HCT116 (cell line): Measurements from ENCODE around the gene NCBP3. TPM values are rescaled to one million over a fixed set of nuclear protein-coding genes. Genes with fewer than 3 reads are reported as not detected.
A peak's percentile ranks its signal among the peaks of the same experiment; 100 is the strongest.

ENCODE experiments used
- ATAC-seq: fragments of 200-7000 bp; cut with Tn5 transposase; 2 replicates; pipeline ENCODE4 v1.9.1; 2020; ENCODE audit warnings: mild to moderate bottlenecking, moderate library complexity
- BruUV-seq: library from RNA; stranded (reverse); fragments of 400-500 nt; replicated peaks from 2 replicates; lab custom pipeline; 2021; lab: Mats Ljungman, UMichigan
- CTCF ChIA-PET: fragments of 300-600 bp; sonication (Branson Sonifier 250); formaldehyde crosslinking; loops from one replicate; lab custom pipeline; 2021; ENCODE audit warnings: antibody characterized with exemption; lab: Charles Lee
- POLR2A ChIA-PET: fragments of 300-600, 350-600 bp; sonication (Branson Sonifier 250); formaldehyde crosslinking; loops from one replicate; lab custom pipeline; 2021; ENCODE audit warnings: antibody characterized with exemption; lab: Charles Lee
- RAD21 ChIA-PET, 2 experiments: fragments of 300-600 bp; sonication (Branson Sonifier 250); formaldehyde crosslinking; loops; one replicate each; lab custom pipeline; 2023; ENCODE audit warnings: low total read pairs in 2 of 2; ENCODE audit not compliant: uncharacterized antibody in 2 of 2, unreplicated experiment in 2 of 2, low non-redundant PET in 1 of 2; lab: Charles Lee
- DNase-seq: peaks from one replicate; pipeline ENCODE4 v3.0.0-alpha.2; 2010; ENCODE audit warnings: low read depth, low spot score
- H2AFZ ChIP-seq: fragments of 200-600 bp; shearing (Covaris generic), sonication (generic); 2 replicates; pipeline ENCODE4 v1.6.1; 2017; ENCODE audit warnings: low read depth, mixed run types, mixed read lengths, antibody characterized with exemption, low read length; ENCODE audit not compliant: poor library complexity, severe bottlenecking
- H3K27ac ChIP-seq: 2 replicates; pipeline ENCODE4 v1.5.1; 2012; ENCODE audit warnings: low read depth, low read length
- H3K27me3 ChIP-seq: fragments of 200-600 bp; sonication (generic); 2 replicates; pipeline ENCODE4 v1.6.1; 2016; ENCODE audit warnings: mixed run types, low read length, mixed read lengths; ENCODE audit not compliant: insufficient read depth
- H3K36me3 ChIP-seq, 2 experiments: fragments of 200-500 bp in 1 of 2; fragments of 200-600 bp in 1 of 2; sonication (Bioruptor generic) in 1 of 2; sonication (generic) in 1 of 2; 2 replicates each; pipeline versions ENCODE4 v1.5.1 to v1.6.1; 2014 to 2016; ENCODE audit warnings: low read length in 2 of 2, inconsistent platforms in 1 of 2, mixed read lengths in 1 of 2, mixed run types in 1 of 2; ENCODE audit not compliant: insufficient read depth in 2 of 2, control insufficient read depth in 1 of 2
- H3K4me1 ChIP-seq, 2 experiments: fragments of 200-600 bp in 1 of 2; sonication (generic) in 1 of 2; 2 replicates each; pipeline versions ENCODE4 v1.5.1 to v1.6.1; 2012 to 2017; ENCODE audit warnings: low read length in 2 of 2, inconsistent platforms in 1 of 2, mild to moderate bottlenecking in 1 of 2, mixed read lengths in 1 of 2, mixed run types in 1 of 2, moderate library complexity in 1 of 2; ENCODE audit not compliant: insufficient read depth in 2 of 2, control insufficient read depth in 1 of 2
- H3K4me2 ChIP-seq: fragments of 200-600 bp; sonication (generic); 2 replicates; pipeline ENCODE4 v1.6.1; 2017; ENCODE audit warnings: mixed run types, low read length, mixed read lengths
- H3K4me3 ChIP-seq, 2 experiments: fragments of 200-600 bp in 1 of 2; sonication (generic) in 1 of 2; replicated peaks in 1 of 2; 2 replicates each; pipeline ENCODE4 v1.5.1; 2011 to 2016; ENCODE audit warnings: low read length in 2 of 2, control low read depth in 1 of 2, low read depth in 1 of 2, mild to moderate bottlenecking in 1 of 2, mixed read lengths in 1 of 2, mixed run types in 1 of 2
- H3K79me2 ChIP-seq: fragments of 200-600 bp; sonication (generic); 2 replicates; pipeline ENCODE4 v1.6.1; 2017; ENCODE audit warnings: mild to moderate bottlenecking, mixed run types, low read length, moderate library complexity, mixed read lengths; ENCODE audit not compliant: insufficient read depth
- H3K9ac ChIP-seq: fragments of 200-600 bp; sonication (generic); 2 replicates; pipeline ENCODE4 v1.6.1; 2016; ENCODE audit warnings: low read length, mixed read lengths
- H3K9me2 ChIP-seq: fragments of 200-600 bp; sonication (generic), shearing (Covaris generic); 2 replicates; pipeline ENCODE4 v1.6.1; 2017; ENCODE audit warnings: mixed run types, mild to moderate bottlenecking, moderate library complexity; ENCODE audit not compliant: insufficient read depth
- H3K9me3 ChIP-seq, 2 experiments: fragments of 200-500 bp in 1 of 2; fragments of 200-600 bp in 1 of 2; sonication (Bioruptor generic) in 1 of 2; sonication (generic) in 1 of 2; 2 replicates each; pipeline ENCODE4 v1.6.1; 2014 to 2017; ENCODE audit warnings: low read length in 2 of 2, mixed read lengths in 2 of 2, inconsistent platforms in 1 of 2, low read depth in 1 of 2, mild to moderate bottlenecking in 1 of 2, mixed run types in 1 of 2, moderate library complexity in 1 of 2; ENCODE audit not compliant: control insufficient read depth in 1 of 2, insufficient read depth in 1 of 2
- H4K20me1 ChIP-seq: fragments of 200-600 bp; sonication (generic), shearing (Covaris generic); 2 replicates; pipeline ENCODE4 v1.6.1; 2017; ENCODE audit warnings: mixed run types, mild to moderate bottlenecking, moderate library complexity; ENCODE audit not compliant: insufficient read depth
- ATF3 ChIP-seq: IDR thresholded peaks from 2 replicates; pipeline ENCODE4 v1.6.1; 2012
- EGR1 ChIP-seq: IDR thresholded peaks from 2 replicates; pipeline ENCODE4 v1.6.1; 2012; ENCODE audit warnings: low read depth
- JUND ChIP-seq: IDR thresholded peaks from 2 replicates; pipeline ENCODE4 v1.6.1; 2012
- REST ChIP-seq: IDR thresholded peaks from 2 replicates; pipeline ENCODE4 v1.6.1; 2012; ENCODE audit warnings: low read depth
- SP1 ChIP-seq: IDR thresholded peaks from 2 replicates; pipeline ENCODE4 v1.6.1; 2012; ENCODE audit warnings: low read depth
- SRF ChIP-seq: IDR thresholded peaks from 2 replicates; pipeline ENCODE4 v1.6.1; 2012; ENCODE audit warnings: low read depth
- YY1 ChIP-seq: IDR thresholded peaks from 2 replicates; pipeline ENCODE4 v1.6.1; 2011; ENCODE audit warnings: low read length, low read depth, moderate library complexity, mild to moderate bottlenecking; ENCODE audit not compliant: insufficient replicate concordance; ENCODE audit errors: extremely low read depth
- ZFX ChIP-seq: fragments of 450-650 bp; IDR thresholded peaks from 2 replicates; pipeline ENCODE4 v1.6.1; 2017
- intact Hi-C: fragments of 100-400 bp; cut with micrococcal nuclease; formaldehyde crosslinking; loops from 2 replicates; pipeline ENCODE4 v1.10.0; 2022
- total RNA-seq: library from RNA; stranded (reverse); gene quantifications from one replicate; pipeline ENCODE4 v1.2.1, GENCODE V29; 2021; ENCODE audit not compliant: unreplicated experiment

The NCBP3 gene
- total RNA-seq, 1 experiment from 2014 or later: 46.5 TPM

DNA sequence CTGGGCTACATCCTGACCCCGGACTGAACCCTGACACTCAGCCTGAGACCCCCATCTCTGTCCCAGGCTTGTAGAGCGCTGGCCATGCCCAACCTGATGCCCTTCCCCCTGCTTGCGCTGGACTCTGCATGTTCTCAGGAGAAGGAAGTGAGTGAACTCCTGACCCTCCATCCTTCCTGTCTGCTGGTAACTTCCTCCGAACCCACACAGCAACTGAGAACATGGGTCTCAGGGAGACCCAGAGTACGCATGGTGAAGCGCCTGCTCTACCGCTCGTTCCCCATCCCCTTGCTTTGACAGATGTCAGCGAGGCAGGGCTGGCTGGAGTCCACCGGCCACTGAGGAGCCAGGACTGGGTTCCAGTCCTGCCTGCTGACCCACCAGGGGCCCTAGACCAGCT, 40.7 kb upstream of the NCBP3 start:
- Histone ChIP-seq H3K4me3 (no peak overlapping the region), H3K4me2 (peak overlapping the region; percentile 61), H2AFZ (no peak overlapping the region), H4K20me1 (no peaks in the 10 kb centered on the region), H3K36me3 (peaks cover 4 to 13% of the 10 kb centered on the region in 2 experiments; a peak in 2 of 4 replicates), H3K9ac (peak overlapping the region; percentile 63; the same call in 1 of the 2 replicates), H3K9me3 (no peaks in the 10 kb centered on the region), H3K9me2 (no peaks in the 10 kb centered on the region), H3K27ac (peak overlapping the region; percentile 83; the same call in 1 of the 2 replicates), H3K79me2 (peaks cover 16% of the 10 kb centered on the region; the same call in 1 of the 2 replicates), H3K4me1 (peaks cover 57 to 64% of the 10 kb centered on the region in 2 experiments), H3K27me3 (no peaks in the 10 kb centered on the region)
- no TSS peak for BruUV-seq
- no peak for TF ChIP-seq ATF3
- no peak for TF ChIP-seq ZFX
- TF ChIP-seq SP1: no peak
- TF ChIP-seq JUND: no peak
- no peak for TF ChIP-seq REST
- TF ChIP-seq YY1: no peak
- no peak for TF ChIP-seq SRF
- TF ChIP-seq EGR1: no peak
- ATAC-seq: no peak
- ChIA-PET RAD21 (no interaction called here), CTCF (no interaction called here), POLR2A (no interaction called here)
- intact Hi-C loops: no loop called here
- DNase-seq: no peak
